GM12878 (cell line): ENCODE data around the gene FBRSL1. TPM values are rescaled to one million over a fixed set of nuclear protein-coding genes. Genes with fewer than 3 reads are reported as not detected.

Experiments used
- ATAC-seq: fragments of 200-7000 bp; cut with Tn5 transposase; 3 replicates; pipeline ENCODE4 v1.9.1; 2020; ENCODE audit warnings: mild to moderate bottlenecking, moderate library complexity
- BruUV-seq: library from RNA; stranded (reverse); fragments of 400-500 nt; replicated peaks from 2 replicates; lab custom pipeline; 2021; lab: Mats Ljungman, UMichigan
- CTCF ChIA-PET: fragments of 300-600 bp; sonication (Branson Sonifier 250); formaldehyde crosslinking; extraction: SDS; loops from one replicate; lab custom pipeline; 2021; ENCODE audit warnings: inconsistent platforms; lab: Yijun Ruan, JAX
- POLR2A ChIA-PET: fragments of 350-600 bp; formaldehyde crosslinking; extraction: SDS; loops from one replicate; lab custom pipeline; 2021; ENCODE audit warnings: inconsistent platforms; lab: Charles Lee
- RAD21 ChIA-PET: fragments of 300-600 bp; sonication (Branson Sonifier 250); formaldehyde crosslinking; loops from one replicate; lab custom pipeline; 2023; ENCODE audit warnings: antibody characterized with exemption; ENCODE audit not compliant: unreplicated experiment; lab: Charles Lee
- SMC1A ChIA-PET: fragments of 300-600 bp; sonication (Branson Sonifier 250); formaldehyde crosslinking; loops from one replicate; lab custom pipeline; 2023; ENCODE audit not compliant: unreplicated experiment, uncharacterized antibody; lab: Charles Lee
- DNase-seq: peaks from one replicate; pipeline ENCODE4 v3.0.0-alpha.2; 2011; ENCODE audit warnings: low read depth, low spot score
- FAIRE-seq: peaks from 3 replicates; lab custom pipeline; 2011; peaks lifted over from hg19 to GRCh38; lab: Jason Lieb, UNC
- H2AFZ ChIP-seq: 2 replicates; pipeline ENCODE4 v1.6.0; 2011; ENCODE audit warnings: low read depth, low read length, control low read depth; ENCODE audit not compliant: control insufficient read depth
- H3K27ac ChIP-seq: 2 replicates; pipeline ENCODE4 v1.5.1; 2011; ENCODE audit warnings: control low read depth; ENCODE audit not compliant: control insufficient read depth, insufficient read depth
- H3K27me3 ChIP-seq, 2 experiments: replicated peaks in 1 of 2; 2 replicates each; pipeline versions ENCODE4 v1.6.0 to v1.6.1; 2011; ENCODE audit warnings: low read length in 1 of 2; ENCODE audit not compliant: control insufficient read depth in 2 of 2, insufficient read depth in 2 of 2
- H3K36me3 ChIP-seq, 2 experiments: 2 replicates each; pipeline ENCODE4 v1.5.1; 2011; ENCODE audit warnings: low read length in 1 of 2; ENCODE audit not compliant: control insufficient read depth in 2 of 2, insufficient read depth in 2 of 2
- H3K4me1 ChIP-seq: 2 replicates; pipeline ENCODE4 v1.6.1; 2011; ENCODE audit warnings: mild to moderate bottlenecking, low read length, moderate library complexity, mixed read lengths; ENCODE audit not compliant: control insufficient read depth, insufficient read depth
- H3K4me2 ChIP-seq: 2 replicates; pipeline ENCODE4 v1.6.0; 2011; ENCODE audit warnings: control low read depth; ENCODE audit not compliant: control insufficient read depth, insufficient read depth
- H3K4me3 ChIP-seq: fragments of 200-600 bp; sonication (generic); 2 replicates; pipeline ENCODE4 v1.5.1; 2016
- H3K79me2 ChIP-seq: 2 replicates; pipeline ENCODE4 v1.6.0; 2011; ENCODE audit warnings: low read length; ENCODE audit not compliant: control insufficient read depth, insufficient read depth
- H3K9ac ChIP-seq: 2 replicates; pipeline ENCODE4 v1.8.0; 2011; ENCODE audit warnings: low read length, control low read depth, mixed read lengths; ENCODE audit not compliant: control insufficient read depth, insufficient read depth
- H3K9me3 ChIP-seq: replicated peaks from 3 replicates; pipeline ENCODE4 v1.5.1; 2011; ENCODE audit warnings: mild to moderate bottlenecking, low read length; ENCODE audit not compliant: control insufficient read depth, insufficient read depth
- H4K20me1 ChIP-seq: 2 replicates; pipeline ENCODE4 v1.6.0; 2011; ENCODE audit not compliant: control insufficient read depth, insufficient read depth
- CBFB ChIP-seq: IDR thresholded peaks from 2 replicates; pipeline ENCODE4 v1.6.1; 2016; ENCODE audit warnings: antibody characterized with exemption, low read depth
- ELK1 ChIP-seq: IDR thresholded peaks from 2 replicates; pipeline ENCODE4 v1.6.1; 2012; ENCODE audit warnings: low read depth, low read length, improper control_type of control experiment
- ETV6 ChIP-seq, 2 experiments: fragments of 450-650 bp in 1 of 2; IDR thresholded peaks in 1 of 2; conservative IDR thresholded peaks in 1 of 2; 2 replicates each; pipeline ENCODE4 v1.6.1; 2014; ENCODE audit warnings: antibody characterized with exemption in 1 of 2, borderline replicate concordance in 1 of 2, low read depth in 1 of 2, mild to moderate bottlenecking in 1 of 2, moderate library complexity in 1 of 2
- JUND ChIP-seq: IDR thresholded peaks from 2 replicates; pipeline ENCODE4 v1.6.1; 2012; ENCODE audit warnings: low read depth, mild to moderate bottlenecking, low read length, improper control_type of control experiment, moderate library complexity
- PAX8 ChIP-seq: fragments of 450-650 bp; IDR thresholded peaks from 2 replicates; pipeline ENCODE4 v1.6.1; 2017; ENCODE audit warnings: mild to moderate bottlenecking, moderate library complexity
- SREBF2 ChIP-seq: IDR thresholded peaks from 2 replicates; pipeline ENCODE4 v1.6.1; 2012; ENCODE audit warnings: mild to moderate bottlenecking, low read length
- TCF3 ChIP-seq: IDR thresholded peaks from 2 replicates; pipeline ENCODE4 v1.6.1; 2012; ENCODE audit warnings: low read depth, mild to moderate bottlenecking, low read length, borderline replicate concordance; ENCODE audit not compliant: insufficient read depth
- WRNIP1 ChIP-seq: IDR thresholded peaks from 2 replicates; pipeline ENCODE4 v1.6.1; 2011; ENCODE audit warnings: low read depth, low read length, improper control_type of control experiment, borderline replicate concordance
- ZBTB4 ChIP-seq: fragments of 450-650 bp; formaldehyde crosslinking; IDR thresholded peaks from 2 replicates; pipeline ENCODE4 v1.4.0; 2022; ENCODE audit warnings: mild to moderate bottlenecking, moderate library complexity
- ZZZ3 ChIP-seq: IDR thresholded peaks from 2 replicates; pipeline ENCODE4 v1.6.1; 2011; ENCODE audit warnings: low read depth; ENCODE audit not compliant: control insufficient read depth, insufficient read length
- WGBS: methylation state at CpG from one replicate; pipeline ENCODE4 v1.1.6; 2016; ENCODE audit warnings: low lambda C conversion rate; ENCODE audit not compliant: insufficient replicate concordance, insufficient coverage; ENCODE audit errors: missing lambda C conversion rate; 5-methylcytosine and 5-hydroxymethylcytosine counted together
- in situ Hi-C: fragments of 300-500 bp; cut with MboI; formaldehyde crosslinking; loops from 9 replicates; pipeline ENCODE4 v1.14.3; 2018; ENCODE audit warnings: mixed read lengths
- intact Hi-C: fragments of 100-400 bp; cut with micrococcal nuclease; formaldehyde crosslinking; loops from one replicate; pipeline ENCODE4 v1.14.2; 2022; ENCODE audit not compliant: unreplicated experiment
- polyA plus RNA-seq, 11 experiments: library from polyadenylated mRNA; depleted of rRNA in 4 of 11; unstranded in 6 of 11; stranded (reverse) in 5 of 11; fragments of >200 nt; fragmentation: Nextera tagmentation in 4 of 11; fragmentation: Illumina TruSeq in 1 of 11; extraction: Ambion mirVana in 4 of 11; extraction: Trizol in 1 of 11; gene quantifications; 1 replicate in 1 of 11; 2 replicates in 10 of 11; pipeline versions ENCODE4 v1.2.1 to v1.2.3, GENCODE V29; 2011 to 2016; ENCODE audit warnings: inconsistent platforms in 2 of 11, missing spikeins in 2 of 11, low read depth in 1 of 11
- total RNA-seq, 4 experiments: library from RNA; depleted of rRNA in 3 of 4; stranded (reverse); fragments of >200 nt in 3 of 4; fragmentation: Illumina TruSeq in 1 of 4; extraction: Trizol in 1 of 4; gene quantifications; 2 replicates each; pipeline versions ENCODE4 v1.2.1 to v1.2.3, GENCODE V29; 2013 to 2021

FBRSL1 gene
- total and polyA plus RNA-seq, 10 of the 15 experiments (the other 5 are each of a cell fraction or from before 2014, with no cell fraction given): 0.19 to 55.1 (median 4.1) TPM

- TF ChIP-seq CBFB: no peak
- TF ChIP-seq WRNIP1: no peak
- no peak for TF ChIP-seq ZBTB4 (CRISPR knock-in tag)
- no peak for TF ChIP-seq ZZZ3
- TF ChIP-seq TCF3: no peak
- TF ChIP-seq ETV6 (conservative IDR thresholded peaks at IDR 0.05 in 1 of 2, IDR thresholded peaks at IDR 0.05 in 1 of 2; ENCODE audit: borderline replicate concordance in 1 of 2, low read depth in 1 of 2): no peak
- TF ChIP-seq SREBF2: no peak
- no peak for TF ChIP-seq PAX8
- no peak for TF ChIP-seq JUND
- TF ChIP-seq ELK1: no peak
- ChIA-PET SMC1A (no interaction called here), POLR2A (no interaction called here), RAD21 (no interaction called here), CTCF (no interaction called here)
- DNase-seq (no peak), ATAC-seq (no peak), FAIRE-seq (no peak)
- WGBS: 86% methylated on average over 28 of the region's 31 CpGs
- Histone ChIP-seq H3K27ac (no peak overlapping the region), H3K4me3 (no peak overlapping the region), H3K79me2 (peaks cover 12% of the 10 kb centered on the region), H3K4me1 (peaks cover 9% of the 10 kb centered on the region), H3K9me3 (no peaks in the 10 kb centered on the region), H3K9ac (no peak overlapping the region), H3K36me3 (peaks cover 0 to 15% of the 10 kb centered on the region in 2 experiments; a peak in 2 of 4 replicates), H3K27me3 (no peaks in the 10 kb centered on the region; a peak in 1 of 4 replicates), H3K4me2 (no peak overlapping the region), H4K20me1 (peaks cover 2% of the 10 kb centered on the region), H2AFZ (no peak overlapping the region)
- intact Hi-C loops: no loop called here
- no TSS peak for BruUV-seq
- in situ Hi-C loops: no loop called here
These were observed 17.9 kb downstream of the FBRSL1 start for GRCh38 chr12:132507656-132508490.
